ENCODE measurements around the gene DNAAF8.

Gene DNAAF8

GRCh38 chr16:4695473-4696171 lies 38.7 kb upstream of the DNAAF8 start:
- no peak for DNase-seq

GRCh38 chr16:4696172-4696904 lies 38.0 kb upstream of the DNAAF8 start:
- DNase-seq = no peak

GRCh38 chr16:4696905-4697847 lies 37.2 kb upstream of the DNAAF8 start:
- DNase-seq = no peak

GRCh38 chr16:4697848-4698291 lies 36.5 kb upstream of the DNAAF8 start:
- no peak for DNase-seq

- no peak for DNase-seq
These were observed 35.9 kb upstream of the DNAAF8 start for GRCh38 chr16:4698321-4699045.

GRCh38 chr16:4699046-4699556 lies 35.2 kb upstream of the DNAAF8 start:
- no peak for DNase-seq

- no peak for DNase-seq
These were observed 33.8 kb upstream of the DNAAF8 start for GRCh38 chr16:4700380-4700996.

- DNase-seq = peak in 1 of 2 experiments; percentile 6
These were observed 33.2 kb upstream of the DNAAF8 start for GRCh38 chr16:4700997-4701743.

- DNase-seq = no peak
These were observed 32.4 kb upstream of the DNAAF8 start for GRCh38 chr16:4701791-4702465.

- no peak for DNase-seq
These were observed 31.9 kb upstream of the DNAAF8 start for GRCh38 chr16:4702466-4702808.

GRCh38 chr16:4703906-4704305 lies 30.4 kb upstream of the DNAAF8 start:
- no peak for DNase-seq

- no peak for DNase-seq
These were observed 29.8 kb upstream of the DNAAF8 start for GRCh38 chr16:4704491-4704890.

- DNase-seq = no peak
These were observed 29.4 kb upstream of the DNAAF8 start for GRCh38 chr16:4704913-4705312.

GRCh38 chr16:4706871-4707270 lies 27.5 kb upstream of the DNAAF8 start:
- DNase-seq = no peak

- no peak for DNase-seq
These were observed 24.9 kb upstream of the DNAAF8 start for GRCh38 chr16:4709481-4709880.

- DNase-seq = no peak
These were observed 20.5 kb upstream of the DNAAF8 start for GRCh38 chr16:4713663-4714501.

- no peak for DNase-seq
These were observed 19.3 kb upstream of the DNAAF8 start for GRCh38 chr16:4714996-4715395.

- DNase-seq = no peak
These were observed 15.9 kb upstream of the DNAAF8 start for GRCh38 chr16:4718466-4718865.

GRCh38 chr16:4723071-4723767 lies 11.1 kb upstream of the DNAAF8 start:
- no peak for DNase-seq
